ENCODE measurements around the gene FAN1. TPM values are rescaled to one million over a fixed set of nuclear protein-coding genes. Genes with fewer than 3 reads are reported as not detected.

The FAN1 gene
- total and polyA plus RNA-seq, 2 donors (not counting 1 experiment from before 2014, with no cell fraction given), result 10.6 to 21.3 TPM

- Mint-ChIP-seq H3K4me3 (no peak overlapping the region), H3K4me1 (peaks cover 29% of the 10 kb centered on the region), H3K27me3 (no peaks in the 10 kb centered on the region), H3K27ac (no peak overlapping the region), H3K9me3 (ENCODE audit: insufficient read depth) (no peaks in the 10 kb centered on the region)
- ChIA-PET POLR2A (no interaction called here), CTCF (interaction anchor here (2.5 to 4.1 kb wide), 2 partner anchors 43 to 227 kb away, joined by 9 to 25 read pairs; no protein-coding TSS in a partner anchor)
- H3K36me3 ChIP-seq (replicated peaks in 1 of 2; ENCODE audit: control extremely low read depth in 1 of 2, control insufficient read depth in 1 of 2, extremely low read depth in 1 of 2, insufficient read depth in 2 of 2, low read length in 1 of 2), result no peaks in the 10 kb centered on the region
- no peak overlapping the region for H3K4me2 ChIP-seq (replicated peaks; ENCODE audit: low read depth, low read length, poor library complexity, severe bottlenecking)
- TF ChIP-seq EZH2 (IDR thresholded peaks at IDR 0.05; ENCODE audit: borderline replicate concordance, insufficient read depth, low read depth, low read length, poor library complexity, severe bottlenecking) (no peak), CTCF (IDR thresholded peaks at IDR 0.05) (no peak)
- intact Hi-C loops (cut with micrococcal nuclease), result loop anchor here (2.0 to 5.0 kb wide), 2 partner anchors 91 to 460 kb away; no protein-coding TSS in a partner anchor
- no peaks in the 10 kb centered on the region for H3K9me3 ChIP-seq (ENCODE audit: control extremely low read depth in 1 of 3, control insufficient read depth in 2 of 3, insufficient read depth in 1 of 3, low read length in 2 of 3)
- peaks cover 0 to 6% of the 10 kb centered on the region in 2 donors for H3K4me1 ChIP-seq (ENCODE audit: control insufficient read depth in 2 of 2, insufficient read depth in 2 of 2, low read length in 2 of 2)
- H2AFZ ChIP-seq (ENCODE audit: insufficient read depth, low read depth, low read length, poor library complexity, severe bottlenecking), result no peak overlapping the region
- no peaks in the 10 kb centered on the region for H3K79me2 ChIP-seq (ENCODE audit: control insufficient read depth, insufficient read depth, low read length)
- no peaks in the 10 kb centered on the region for H4K20me1 ChIP-seq (ENCODE audit: control insufficient read depth, insufficient read depth, low read length, poor library complexity, severe bottlenecking)
- no peak overlapping the region for H3K9ac ChIP-seq (ENCODE audit: low read length)
- no peak for DNase-seq
- H3K4me3 ChIP-seq (ENCODE audit: control extremely low read depth in 1 of 5, extremely low read depth in 1 of 5, insufficient read depth in 1 of 5, low read depth in 2 of 5, low read length in 4 of 5), result no peak overlapping the region
- H3K27ac ChIP-seq (ENCODE audit: low read length in 2 of 2), result no peak overlapping the region
- no peaks in the 10 kb centered on the region for H3K27me3 ChIP-seq (replicated peaks in 1 of 4; ENCODE audit: control extremely low read depth in 1 of 4, control insufficient read depth in 3 of 4, insufficient read depth in 4 of 4, low read length in 3 of 4)
- ATAC-seq (ENCODE audit: low read depth), result no peak
- WGBS (ENCODE audit: insufficient coverage), result 100% methylated on average over 1 of the region's 1 CpG
Measured at GRCh38 chr15:30901889-30902288, 1.8 kb upstream of the FAN1 start.

DNA sequence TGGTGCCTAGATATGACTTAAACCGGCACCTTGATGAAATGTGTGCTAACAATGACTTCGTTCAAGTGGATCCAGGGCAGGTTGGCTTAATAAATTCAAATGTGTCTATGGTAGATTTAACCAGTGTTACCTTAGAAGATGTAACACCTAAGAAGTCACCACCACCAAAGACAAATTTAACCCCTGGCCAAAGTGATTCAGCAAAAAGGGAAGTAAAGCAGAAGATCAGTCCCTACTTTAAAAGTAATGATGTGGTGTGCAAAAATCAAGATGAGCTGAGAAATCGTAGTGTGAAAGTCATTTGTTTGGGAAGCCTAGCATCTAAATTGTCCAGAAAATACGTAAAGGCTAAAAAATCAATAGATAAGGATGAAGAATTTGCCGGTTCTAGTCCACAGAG, 1.1 kb downstream of the FAN1 start:
- intact Hi-C loops (cut with micrococcal nuclease), result loop anchor here (5.0 kb wide), 1 partner anchor 457 kb away; no protein-coding TSS in a partner anchor
- 94% methylated on average over 3 of the region's 5 CpGs for WGBS (ENCODE audit: insufficient coverage)
- H3K9me3 ChIP-seq (ENCODE audit: control extremely low read depth in 1 of 3, control insufficient read depth in 2 of 3, insufficient read depth in 1 of 3, low read length in 2 of 3), result no peaks in the 10 kb centered on the region
- H3K4me1 Mint-ChIP-seq, result peaks cover 29% of the 10 kb centered on the region
- no peak overlapping the region for H3K27ac ChIP-seq (ENCODE audit: low read length in 2 of 2)
- no peak for TF ChIP-seq EZH2 (IDR thresholded peaks at IDR 0.05; ENCODE audit: borderline replicate concordance, insufficient read depth, low read depth, low read length, poor library complexity, severe bottlenecking)
- TF ChIP-seq CTCF (IDR thresholded peaks at IDR 0.05), result no peak
- peaks cover 0 to 1% of the 10 kb centered on the region in 2 experiments for H3K36me3 ChIP-seq (replicated peaks in 1 of 2; ENCODE audit: control extremely low read depth in 1 of 2, control insufficient read depth in 1 of 2, extremely low read depth in 1 of 2, insufficient read depth in 2 of 2, low read length in 1 of 2)
- H2AFZ ChIP-seq (ENCODE audit: insufficient read depth, low read depth, low read length, poor library complexity, severe bottlenecking), result no peak overlapping the region
- peak overlapping the region; percentile 93 for H3K4me3 Mint-ChIP-seq
- no peak for ATAC-seq (ENCODE audit: low read depth)
- H3K4me3 ChIP-seq (ENCODE audit: control extremely low read depth in 1 of 5, extremely low read depth in 1 of 5, insufficient read depth in 1 of 5, low read depth in 2 of 5, low read length in 4 of 5), result peak overlapping the region in 1 of 5 experiments; percentile 84
- no peaks in the 10 kb centered on the region for H3K9me3 Mint-ChIP-seq (ENCODE audit: insufficient read depth)
- peak overlapping the region; percentile 91 for H3K4me2 ChIP-seq (replicated peaks; ENCODE audit: low read depth, low read length, poor library complexity, severe bottlenecking)
- H3K4me1 ChIP-seq (ENCODE audit: control insufficient read depth in 2 of 2, insufficient read depth in 2 of 2, low read length in 2 of 2), result peaks cover 0 to 6% of the 10 kb centered on the region in 2 donors
- H3K27ac Mint-ChIP-seq, result no peak overlapping the region
- H3K27me3 ChIP-seq (replicated peaks in 1 of 4; ENCODE audit: control extremely low read depth in 1 of 4, control insufficient read depth in 3 of 4, insufficient read depth in 4 of 4, low read length in 3 of 4), result no peaks in the 10 kb centered on the region
- H3K79me2 ChIP-seq (ENCODE audit: control insufficient read depth, insufficient read depth, low read length), result no peaks in the 10 kb centered on the region
- CTCF ChIA-PET, result interaction anchor here (4.1 kb wide), 1 partner anchor 224 kb away, joined by 25 read pairs; no protein-coding TSS in a partner anchor
- POLR2A ChIA-PET, result no interaction called here
- H4K20me1 ChIP-seq (ENCODE audit: control insufficient read depth, insufficient read depth, low read length, poor library complexity, severe bottlenecking), result no peaks in the 10 kb centered on the region
- peak overlapping the region; percentile 74 for H3K9ac ChIP-seq (ENCODE audit: low read length)
- DNase-seq, result no peak
- H3K27me3 Mint-ChIP-seq, result no peaks in the 10 kb centered on the region

All from B cell (primary cell).